Caco-2 (cell line): Measurements from ENCODE around the gene FHOD3. TPM values are rescaled to one million over a fixed set of nuclear protein-coding genes. Genes with fewer than 3 reads are reported as not detected.

Source experiments
- BruUV-seq: library from RNA; stranded (reverse); fragments of 400-500 nt; replicated peaks from 2 replicates; lab custom pipeline; 2021; lab: Mats Ljungman, UMichigan
- CTCF ChIA-PET: fragments of 300-600 bp; sonication (Branson Sonifier 250); formaldehyde crosslinking; loops from one replicate; lab custom pipeline; 2022; ENCODE audit warnings: antibody characterized with exemption; lab: Charles Lee
- POLR2A ChIA-PET: fragments of 300-600 bp; sonication (Branson Sonifier 250); formaldehyde crosslinking; loops from one replicate; lab custom pipeline; 2022; ENCODE audit warnings: antibody characterized with exemption; lab: Charles Lee
- DNase-seq, 2 experiments: peaks; one replicate each; pipeline versions ENCODE4 v3.0.0 to v3.0.0-alpha.2; 2020 to 2022
- H3K27me3 ChIP-seq: replicated peaks from 2 replicates; pipeline ENCODE4 v1.6.0; 2011; ENCODE audit warnings: low read length; ENCODE audit not compliant: control insufficient read depth, insufficient read depth
- H3K36me3 ChIP-seq: 2 replicates; pipeline ENCODE4 v1.5.1; 2011; ENCODE audit warnings: low read length; ENCODE audit not compliant: control insufficient read depth, insufficient read depth
- H3K4me1 ChIP-seq: fragments of 250-450 bp; sonication (Bioruptor Pico); 2 replicates; pipeline ENCODE4 v1.5.1; 2020; ENCODE audit warnings: mild to moderate bottlenecking
- H3K4me3 ChIP-seq: 2 replicates; pipeline ENCODE4 v1.5.1; 2011; ENCODE audit warnings: low read depth, mild to moderate bottlenecking, control low read depth, low read length
- H3K9me3 ChIP-seq: fragments of 250-450 bp; sonication (Bioruptor Pico); 2 replicates; pipeline ENCODE4 v1.5.1; 2020; ENCODE audit warnings: mild to moderate bottlenecking, moderate library complexity
- H3K27ac Mint-ChIP-seq: one replicate; pipeline ENCODE4 v1.8.0; 2022; ENCODE audit warnings: mixed read lengths; ENCODE audit not compliant: unreplicated experiment
- H3K27me3 Mint-ChIP-seq: one replicate; pipeline ENCODE4 v1.8.0; 2022; ENCODE audit warnings: mixed read lengths; ENCODE audit not compliant: insufficient read depth, unreplicated experiment
- H3K36me3 Mint-ChIP-seq: one replicate; pipeline ENCODE4 v1.8.0; 2022; ENCODE audit warnings: mild to moderate bottlenecking, mixed read lengths; ENCODE audit not compliant: insufficient read depth, unreplicated experiment
- H3K4me1 Mint-ChIP-seq: one replicate; pipeline ENCODE4 v1.8.0; 2022; ENCODE audit warnings: low read depth, mixed read lengths; ENCODE audit not compliant: unreplicated experiment
- H3K4me3 Mint-ChIP-seq: one replicate; pipeline ENCODE4 v1.8.0; 2022; ENCODE audit warnings: mild to moderate bottlenecking, moderate library complexity, mixed read lengths; ENCODE audit not compliant: unreplicated experiment
- H3K9me3 Mint-ChIP-seq: one replicate; pipeline ENCODE4 v1.8.0; 2022; ENCODE audit warnings: mixed read lengths; ENCODE audit not compliant: unreplicated experiment
- CTCF ChIP-seq, 2 experiments: fragments of 200-600 bp in 1 of 2; IDR thresholded peaks; 1 replicate in 1 of 2; 2 replicates in 1 of 2; pipeline versions ENCODE4 v1.5.1 to v1.8.0; 2011 to 2022; ENCODE audit warnings: antibody characterized with exemption in 1 of 2, control low read depth in 1 of 2, inconsistent platforms in 1 of 2, low read depth in 1 of 2, low read length in 1 of 2, mild to moderate bottlenecking in 1 of 2, moderate library complexity in 1 of 2; ENCODE audit not compliant: insufficient read depth in 1 of 2, severe bottlenecking in 1 of 2, unreplicated experiment in 1 of 2
- intact Hi-C: fragments of 100-400 bp; cut with micrococcal nuclease; formaldehyde crosslinking; loops from one replicate; pipeline ENCODE4 v1.10.0; 2022; ENCODE audit not compliant: unreplicated experiment
- total RNA-seq: library from RNA; stranded (reverse); gene quantifications from 2 replicates; pipeline ENCODE4 v1.2.3, GENCODE V29; 2022

Gene FHOD3
- total RNA-seq, 1 experiment from 2014 or later = not detected

DNA sequence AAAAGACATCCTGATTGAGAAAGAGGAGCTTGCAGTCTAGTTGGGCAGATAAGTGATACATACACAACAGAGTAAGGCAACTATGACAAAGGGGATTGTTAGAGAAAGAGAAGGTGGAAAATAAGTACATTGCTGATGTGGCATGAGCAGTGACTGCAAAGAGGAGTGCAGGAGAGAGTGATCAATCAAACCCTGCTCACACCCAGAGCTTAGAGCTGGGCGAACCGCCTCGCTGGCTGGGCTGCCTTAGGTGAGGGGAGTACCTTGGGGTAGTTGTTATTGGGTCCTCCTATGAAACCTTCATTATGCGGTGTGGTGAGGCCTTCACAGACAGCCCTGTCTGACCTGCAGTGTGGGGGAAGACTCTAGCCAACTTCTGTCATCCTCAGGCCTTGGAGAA, 161.7 kb downstream of the FHOD3 start:
- TF ChIP-seq CTCF (IDR thresholded peaks at IDR 0.05; ENCODE audit: insufficient read depth in 1 of 2, low read depth in 1 of 2, low read length in 1 of 2, severe bottlenecking in 1 of 2, unreplicated experiment in 1 of 2) = no peak
- H3K4me3 Mint-ChIP-seq = no peak overlapping the region

GRCh38 chr18:36459786-36460185, 162.3 kb downstream of the FHOD3 start:
- Mint-ChIP-seq H3K36me3 (no peaks in the 10 kb centered on the region), H3K4me1 (no peaks in the 10 kb centered on the region), H3K9me3 (no peaks in the 10 kb centered on the region), H3K27ac (no peak overlapping the region), H3K4me3 (no peak overlapping the region), H3K27me3 (peaks cover 11% of the 10 kb centered on the region)
- H3K9me3 ChIP-seq = no peaks in the 10 kb centered on the region
- POLR2A ChIA-PET = no interaction called here
- no TSS peak for BruUV-seq
- H3K4me1 ChIP-seq = peaks cover 8% of the 10 kb centered on the region; the same call in 1 of the 2 replicates
- no peak for DNase-seq
- no peak for TF ChIP-seq CTCF (IDR thresholded peaks at IDR 0.05; ENCODE audit: insufficient read depth in 1 of 2, low read depth in 1 of 2, low read length in 1 of 2, severe bottlenecking in 1 of 2, unreplicated experiment in 1 of 2)
- no peaks in the 10 kb centered on the region for H3K27me3 ChIP-seq
- no peaks in the 10 kb centered on the region for H3K36me3 ChIP-seq
- no peak overlapping the region for H3K4me3 ChIP-seq
- CTCF ChIA-PET = no interaction called here
- intact Hi-C loops = no loop called here

More for the DNA sequence above, 161.7 kb downstream of the FHOD3 start:
- POLR2A ChIA-PET = no interaction called here
- Mint-ChIP-seq H3K36me3 (no peaks in the 10 kb centered on the region), H3K9me3 (no peaks in the 10 kb centered on the region), H3K27me3 (peaks cover 11% of the 10 kb centered on the region), H3K27ac (no peak overlapping the region), H3K4me1 (no peaks in the 10 kb centered on the region)
- no peaks in the 10 kb centered on the region for H3K9me3 ChIP-seq
- no TSS peak for BruUV-seq
- no peak for DNase-seq
- H3K36me3 ChIP-seq = no peaks in the 10 kb centered on the region
- intact Hi-C loops = no loop called here
- H3K4me1 ChIP-seq = peaks cover 4% of the 10 kb centered on the region; the same call in 1 of the 2 replicates
- H3K27me3 ChIP-seq = no peaks in the 10 kb centered on the region
- CTCF ChIA-PET = no interaction called here
- H3K4me3 ChIP-seq = no peak overlapping the region

DNA sequence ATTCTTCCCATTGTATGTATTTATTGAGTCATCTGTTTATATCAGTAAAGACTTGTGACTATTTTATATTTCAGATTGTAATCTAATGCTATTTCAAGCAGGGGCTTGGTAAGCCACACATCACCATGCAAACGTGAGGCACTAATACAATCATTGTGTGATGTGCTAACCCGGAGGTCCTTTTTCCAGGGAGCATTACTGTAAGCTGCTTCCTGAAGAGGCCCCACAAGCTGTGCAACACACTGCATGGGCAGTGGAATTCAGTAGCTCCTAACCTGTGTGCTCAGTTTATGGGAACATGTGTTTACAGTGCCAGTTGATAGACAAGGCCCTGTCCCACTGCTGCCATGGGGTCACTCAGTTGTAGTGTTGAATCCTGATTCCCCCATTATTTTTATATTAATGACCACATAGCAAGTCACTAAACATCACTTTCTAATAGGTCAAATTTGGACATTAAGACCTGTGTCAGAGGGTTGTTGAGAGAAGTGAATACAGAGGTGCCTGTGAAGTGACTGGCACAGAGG, 162.9 kb downstream of the FHOD3 start:
- no peak overlapping the region for H3K4me3 ChIP-seq
- H3K4me1 ChIP-seq = peaks cover 8% of the 10 kb centered on the region; the same call in 1 of the 2 replicates
- ChIA-PET POLR2A (no interaction called here), CTCF (no interaction called here)
- no TSS peak for BruUV-seq
- H3K4me3 Mint-ChIP-seq = no peak overlapping the region
- H3K9me3 Mint-ChIP-seq = no peaks in the 10 kb centered on the region
- no peaks in the 10 kb centered on the region for H3K36me3 ChIP-seq
- TF ChIP-seq CTCF (IDR thresholded peaks at IDR 0.05; ENCODE audit: insufficient read depth in 1 of 2, low read depth in 1 of 2, low read length in 1 of 2, severe bottlenecking in 1 of 2, unreplicated experiment in 1 of 2) = no peak
- peaks cover 11% of the 10 kb centered on the region for H3K27me3 Mint-ChIP-seq
- no peaks in the 10 kb centered on the region for H3K27me3 ChIP-seq
- no peak for DNase-seq
- H3K36me3 Mint-ChIP-seq = no peaks in the 10 kb centered on the region
- intact Hi-C loops = no loop called here
- no peak overlapping the region for H3K27ac Mint-ChIP-seq
- no peaks in the 10 kb centered on the region for H3K4me1 Mint-ChIP-seq
- no peaks in the 10 kb centered on the region for H3K9me3 ChIP-seq
